Transverse colon (tissue), 3 donors: Measurements from ENCODE around the gene LDLRAD1.

ENCODE experiments used
- CTCF ChIP-seq, 5 experiments: fragments of 200-600 bp in 3 of 5; fragments of 450-650 bp in 2 of 5; sonication (generic) in 3 of 5; IDR thresholded peaks; 1 replicate in 2 of 5; 2 replicates in 3 of 5; pipeline ENCODE4 v1.5.1; 2016 to 2017; ENCODE audit warnings: antibody characterized with exemption in 5 of 5, inconsistent platforms in 3 of 5, mild to moderate bottlenecking in 2 of 5, moderate library complexity in 1 of 5
- EP300 ChIP-seq: sonication (generic); formaldehyde crosslinking; IDR thresholded peaks from one replicate; pipeline ENCODE4 v1.6.1; 2017; ENCODE audit warnings: antibody characterized with exemption, low read depth

- no peak for TF ChIP-seq CTCF (IDR thresholded peaks at IDR 0.05)
- TF ChIP-seq EP300: no peak
These were observed 22.3 kb downstream of the LDLRAD1 start for GRCh38 chr1:53995683-53996082.
